SK-N-MC (cell line): ENCODE results near the gene PDLIM5.
A peak's percentile ranks its signal among the peaks of the same experiment; 100 is the strongest.

Experiments
- DNase-seq: peaks from one replicate; pipeline ENCODE4 v3.0.0-alpha.2; 2011; ENCODE audit warnings: low read depth, low spot score
- H3K27ac ChIP-seq: fragments of 200-600 bp; sonication (generic); 2 replicates; pipeline ENCODE4 v1.5.1; 2016; ENCODE audit warnings: mixed run types
- H3K36me3 ChIP-seq: fragments of 200-600 bp; sonication (generic); 2 replicates; pipeline ENCODE4 v1.6.1; 2017; ENCODE audit warnings: antibody characterized with exemption, low read length, mixed read lengths; ENCODE audit not compliant: insufficient read depth
- H3K4me3 ChIP-seq: fragments of 200-600 bp; sonication (generic); 2 replicates; pipeline ENCODE4 v1.5.1; 2016
- H3K9ac ChIP-seq: fragments of 200-600 bp; sonication (generic); 2 replicates; pipeline ENCODE4 v1.8.0; 2017; ENCODE audit warnings: mixed run types, mixed read lengths; ENCODE audit not compliant: insufficient read length
- H3K9me3 ChIP-seq: fragments of 200-600 bp; sonication (generic); 2 replicates; pipeline ENCODE4 v1.6.1; 2017; ENCODE audit warnings: low read depth, mild to moderate bottlenecking, antibody characterized with exemption, low read length, moderate library complexity, mixed read lengths
- EZH2 ChIP-seq: fragments of 200-600 bp; sonication (generic); IDR thresholded peaks from one replicate; pipeline ENCODE4 v1.6.1; 2017; ENCODE audit warnings: antibody characterized with exemption
- FOXP2 ChIP-seq: optimal IDR thresholded peaks from 2 replicates; pipeline ENCODE3; 2011; ENCODE audit warnings: mild to moderate bottlenecking, moderate library complexity; ENCODE audit not compliant: insufficient read depth; ENCODE audit errors: extremely low read length, control extremely low read depth
- POLR2AphosphoS5 ChIP-seq: IDR thresholded peaks from 2 replicates; pipeline ENCODE4 v1.6.1; 2012; ENCODE audit warnings: mild to moderate bottlenecking, low read depth, low read length, borderline replicate concordance

The PDLIM5 gene

GRCh38 chr4:94575652-94576051 lies 123.9 kb downstream of the PDLIM5 start:
- Histone ChIP-seq H3K27ac (no peak overlapping the region), H3K36me3 (no peaks in the 10 kb centered on the region; the same call in 1 of the 2 replicates), H3K4me3 (no peak overlapping the region), H3K9me3 (no peaks in the 10 kb centered on the region), H3K9ac (no peak overlapping the region)
- no peak for TF ChIP-seq POLR2AphosphoS5
- TF ChIP-seq FOXP2, result no peak
- no peak for TF ChIP-seq EZH2
- DNase-seq, result no peak

GRCh38 chr4:94576210-94576609 lies 124.5 kb downstream of the PDLIM5 start:
- Histone ChIP-seq H3K36me3 (no peaks in the 10 kb centered on the region; the same call in 1 of the 2 replicates), H3K4me3 (no peak overlapping the region), H3K9ac (no peak overlapping the region), H3K9me3 (no peaks in the 10 kb centered on the region), H3K27ac (no peak overlapping the region)
- DNase-seq, result no peak
- no peak for TF ChIP-seq FOXP2
- TF ChIP-seq EZH2, result no peak
- no peak for TF ChIP-seq POLR2AphosphoS5

GRCh38 chr4:94577136-94577535 lies 125.4 kb downstream of the PDLIM5 start:
- H3K4me3 ChIP-seq, result no peak overlapping the region
- no peaks in the 10 kb centered on the region; the same call in 1 of the 2 replicates for H3K36me3 ChIP-seq
- TF ChIP-seq POLR2AphosphoS5 (no peak), EZH2 (no peak), FOXP2 (no peak)
- peak; percentile 18 for DNase-seq
- no peak overlapping the region for H3K27ac ChIP-seq
- H3K9ac ChIP-seq, result no peak overlapping the region
- H3K9me3 ChIP-seq, result no peaks in the 10 kb centered on the region

- H3K27ac ChIP-seq, result no peak overlapping the region; the same call in 1 of the 2 replicates
- no peaks in the 10 kb centered on the region; the same call in 1 of the 2 replicates for H3K36me3 ChIP-seq
- H3K9me3 ChIP-seq, result no peaks in the 10 kb centered on the region
- TF ChIP-seq POLR2AphosphoS5, result no peak
- no peak for TF ChIP-seq FOXP2
- no peak for TF ChIP-seq EZH2
- no peak for DNase-seq
- H3K4me3 ChIP-seq, result no peak overlapping the region
- H3K9ac ChIP-seq, result no peak overlapping the region
These were observed 126.5 kb downstream of the PDLIM5 start for GRCh38 chr4:94578195-94578594.

GRCh38 chr4:94581766-94582165 lies 130.0 kb downstream of the PDLIM5 start:
- Histone ChIP-seq H3K9ac (no peak overlapping the region), H3K4me3 (no peak overlapping the region), H3K9me3 (no peaks in the 10 kb centered on the region), H3K36me3 (peaks cover 12% of the 10 kb centered on the region), H3K27ac (no peak overlapping the region)
- no peak for TF ChIP-seq POLR2AphosphoS5
- TF ChIP-seq FOXP2, result no peak
- TF ChIP-seq EZH2, result no peak
- no peak for DNase-seq

- Histone ChIP-seq H3K36me3 (peaks cover 15% of the 10 kb centered on the region), H3K27ac (no peak overlapping the region), H3K9ac (no peak overlapping the region), H3K4me3 (no peak overlapping the region), H3K9me3 (no peaks in the 10 kb centered on the region)
- no peak for DNase-seq
- TF ChIP-seq FOXP2, result no peak
- TF ChIP-seq POLR2AphosphoS5, result no peak
- no peak for TF ChIP-seq EZH2
These were observed 130.8 kb downstream of the PDLIM5 start for GRCh38 chr4:94582517-94582916.

GRCh38 chr4:94583914-94584641 lies 132.3 kb downstream of the PDLIM5 start:
- peak overlapping the region; percentile 52 for H3K27ac ChIP-seq
- H3K9ac ChIP-seq, result peak overlapping the region; percentile 29
- no peak for DNase-seq
- H3K9me3 ChIP-seq, result no peaks in the 10 kb centered on the region
- H3K4me3 ChIP-seq, result 0 out of 2 replicates have a peak overlapping the region, but pooled peaks have one; percentile 6
- no peak for TF ChIP-seq POLR2AphosphoS5
- TF ChIP-seq FOXP2, result no peak
- TF ChIP-seq EZH2, result no peak
- H3K36me3 ChIP-seq, result peaks cover 15% of the 10 kb centered on the region

GRCh38 chr4:94588896-94589693 lies 137.4 kb downstream of the PDLIM5 start:
- H3K27ac ChIP-seq, result no peak overlapping the region
- DNase-seq, result no peak
- H3K9ac ChIP-seq, result no peak overlapping the region
- H3K9me3 ChIP-seq, result no peaks in the 10 kb centered on the region
- TF ChIP-seq EZH2, result no peak
- TF ChIP-seq POLR2AphosphoS5, result no peak
- TF ChIP-seq FOXP2, result no peak
- peaks cover 23% of the 10 kb centered on the region for H3K36me3 ChIP-seq
- H3K4me3 ChIP-seq, result no peak overlapping the region

- no peaks in the 10 kb centered on the region for H3K9me3 ChIP-seq
- no peak overlapping the region for H3K4me3 ChIP-seq
- peaks cover 23% of the 10 kb centered on the region for H3K36me3 ChIP-seq
- no peak overlapping the region for H3K27ac ChIP-seq
- no peak overlapping the region for H3K9ac ChIP-seq
- no peak for DNase-seq
- TF ChIP-seq EZH2 (no peak), POLR2AphosphoS5 (no peak), FOXP2 (no peak)
These were observed 138.8 kb downstream of the PDLIM5 start for GRCh38 chr4:94590493-94590892.
